ENCODE data around the gene BCL6. TPM values are rescaled to one million over a fixed set of nuclear protein-coding genes. Genes with fewer than 3 reads are reported as not detected.
A peak's percentile ranks its signal among the peaks of the same experiment; 100 is the strongest.

BCL6 gene
- 5.5 and 6.2 TPM in 2 replicates for total RNA-seq (2014; rRNA removed; shearing (Covaris generic); ENCODE audit: low replicate concordance)

DNA sequence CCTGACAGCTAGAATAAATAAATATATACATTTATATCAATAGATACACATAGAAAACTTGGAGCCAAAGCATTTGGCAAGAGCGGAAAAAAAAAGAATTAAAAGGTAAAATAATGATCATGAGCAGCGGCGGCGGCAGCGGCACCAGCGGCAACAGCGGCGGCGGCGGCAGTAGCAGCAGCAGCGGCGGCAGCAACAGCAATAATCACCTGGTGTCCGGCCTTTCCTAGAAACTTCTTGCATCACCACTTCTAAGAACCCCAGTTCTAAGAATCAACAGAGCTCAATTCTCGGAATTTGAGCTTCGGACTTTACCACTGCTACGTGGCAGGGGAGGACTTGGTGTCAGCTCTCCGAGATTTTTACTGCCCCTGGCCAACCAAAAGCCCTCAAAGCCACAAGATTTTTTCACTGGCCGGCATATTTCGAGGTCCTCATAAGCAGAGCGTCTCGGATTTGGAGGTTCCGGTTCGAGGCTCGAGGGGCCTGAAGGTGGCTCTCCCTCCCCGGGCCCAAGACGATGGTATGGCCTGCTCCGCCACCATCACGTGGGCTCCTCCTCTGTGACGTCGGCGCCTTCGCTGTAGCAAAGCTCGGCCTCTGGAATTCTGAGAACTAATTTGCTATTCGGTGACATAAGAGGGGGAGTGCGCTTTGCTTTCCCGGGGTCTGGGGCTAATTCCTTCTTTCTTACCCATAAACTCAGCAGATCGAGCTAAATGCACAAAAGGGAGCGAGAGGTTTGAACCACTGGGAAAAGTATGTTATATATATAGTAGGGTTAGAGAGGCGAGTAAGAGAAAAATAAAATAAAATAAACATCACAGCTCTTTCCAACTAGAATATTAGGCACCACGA, at the start of gene BCL6:
BCL6 (minus strand) TSS at position 268 of the 858 bp plus-strand sequence. CDS start 11,775 bp downstream, outside the sequence.
- H3K27me3 ChIP-seq = no peaks in the 10 kb centered on the region
- peak; percentile 90 for DNase-seq
- H3K9me3 ChIP-seq = no peaks in the 10 kb centered on the region
- no peaks in the 10 kb centered on the region for H3K36me3 ChIP-seq
- H3K4me3 ChIP-seq = peak within 1 kb of the TSS; percentile 66

DNA sequence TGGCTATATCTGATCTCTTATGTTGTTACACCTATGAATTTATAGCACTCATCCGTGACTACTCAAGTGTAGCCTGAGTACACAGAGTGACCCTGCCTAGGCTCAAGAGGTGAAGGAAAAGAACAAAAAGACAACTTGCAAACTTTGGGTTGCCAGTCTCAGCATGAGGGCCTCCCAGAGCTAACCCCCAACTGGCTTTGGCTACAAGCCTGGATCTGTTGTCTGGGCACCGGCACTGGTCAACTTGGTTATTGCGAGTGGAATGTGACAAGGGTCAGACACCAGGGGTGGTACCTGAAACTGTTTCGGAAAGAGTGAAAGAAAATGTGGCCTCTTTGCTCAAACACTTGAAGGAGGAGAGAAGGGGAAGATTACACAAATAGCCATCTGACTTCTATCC, 49.5 kb upstream of the BCL6 start:
- Histone ChIP-seq H3K27me3 (peaks cover 3% of the 10 kb centered on the region; the same call in 1 of the 2 replicates), H3K9me3 (no peaks in the 10 kb centered on the region), H3K36me3 (no peaks in the 10 kb centered on the region), H3K4me3 (no peak overlapping the region)
- no peak for DNase-seq

DNA sequence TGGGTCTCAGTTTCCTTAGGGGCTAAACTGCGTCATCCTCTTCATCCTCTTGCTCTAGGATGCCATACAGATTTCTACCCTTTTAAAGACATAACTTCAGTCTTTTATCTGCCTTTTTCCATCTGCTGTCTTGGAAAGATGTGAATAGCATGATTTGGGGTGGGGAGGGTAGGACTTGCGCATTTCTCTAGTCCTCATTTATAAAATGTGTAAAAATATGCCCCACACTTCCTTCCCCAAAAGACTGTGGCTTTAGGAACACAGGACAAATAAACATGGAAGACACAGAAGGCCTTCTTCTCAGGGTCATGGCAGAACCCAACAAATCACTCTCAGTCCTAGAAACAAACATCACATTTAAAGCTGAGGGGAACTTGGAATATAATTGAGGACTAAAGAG, 48.4 kb upstream of the BCL6 start:
- no peaks in the 10 kb centered on the region for H3K36me3 ChIP-seq
- DNase-seq = no peak
- H3K9me3 ChIP-seq = no peaks in the 10 kb centered on the region

DNA sequence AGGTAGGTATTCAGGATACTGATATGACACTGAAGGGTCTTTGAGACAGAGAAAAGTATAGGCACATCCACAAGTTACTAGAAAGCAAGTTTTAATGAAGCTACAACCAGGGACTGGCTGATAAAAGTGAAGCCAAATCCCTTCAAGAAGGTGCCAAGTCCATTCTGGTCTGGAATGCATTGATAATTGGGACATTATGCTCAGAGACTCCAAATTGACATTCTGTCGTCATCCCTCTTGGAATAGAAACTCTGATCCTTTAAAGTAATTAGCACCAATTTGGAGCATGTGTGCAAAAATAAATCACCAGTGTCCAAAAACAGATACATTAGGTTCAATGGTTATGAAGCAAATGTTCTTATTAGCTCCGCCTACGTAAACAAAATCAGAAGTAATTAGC, 47.3 kb upstream of the BCL6 start:
- peaks cover 3% of the 10 kb centered on the region; the same call in 1 of the 2 replicates for H3K27me3 ChIP-seq
- H3K9me3 ChIP-seq = no peaks in the 10 kb centered on the region
- DNase-seq = no peak
- H3K4me3 ChIP-seq = no peak overlapping the region
- H3K36me3 ChIP-seq = no peaks in the 10 kb centered on the region

More for the DNA sequence above, 48.4 kb upstream of the BCL6 start:
- peaks cover 3% of the 10 kb centered on the region; the same call in 1 of the 2 replicates for H3K27me3 ChIP-seq
- no peak overlapping the region for H3K4me3 ChIP-seq

DNA sequence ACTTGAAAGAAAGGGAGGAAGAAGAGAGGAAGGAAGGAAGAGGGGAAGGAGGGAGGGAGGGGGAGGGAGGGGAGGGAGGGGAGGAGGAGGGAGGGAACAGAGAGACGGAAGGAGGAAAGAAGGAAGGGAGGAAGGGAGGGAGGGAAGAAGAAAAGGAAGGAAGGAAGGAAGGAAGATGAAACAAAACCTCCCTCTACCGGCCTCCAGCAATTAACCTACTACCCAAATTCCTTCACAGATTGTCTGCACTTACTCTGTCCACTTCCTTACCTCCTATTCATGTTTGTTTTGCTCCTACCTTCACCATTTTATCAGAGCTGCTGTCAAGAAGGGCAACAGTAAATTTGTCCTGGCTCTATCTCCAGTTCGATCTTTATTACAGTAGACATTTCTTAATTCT, 44.6 kb upstream of the BCL6 start:
- no peaks in the 10 kb centered on the region for H3K9me3 ChIP-seq

DNA sequence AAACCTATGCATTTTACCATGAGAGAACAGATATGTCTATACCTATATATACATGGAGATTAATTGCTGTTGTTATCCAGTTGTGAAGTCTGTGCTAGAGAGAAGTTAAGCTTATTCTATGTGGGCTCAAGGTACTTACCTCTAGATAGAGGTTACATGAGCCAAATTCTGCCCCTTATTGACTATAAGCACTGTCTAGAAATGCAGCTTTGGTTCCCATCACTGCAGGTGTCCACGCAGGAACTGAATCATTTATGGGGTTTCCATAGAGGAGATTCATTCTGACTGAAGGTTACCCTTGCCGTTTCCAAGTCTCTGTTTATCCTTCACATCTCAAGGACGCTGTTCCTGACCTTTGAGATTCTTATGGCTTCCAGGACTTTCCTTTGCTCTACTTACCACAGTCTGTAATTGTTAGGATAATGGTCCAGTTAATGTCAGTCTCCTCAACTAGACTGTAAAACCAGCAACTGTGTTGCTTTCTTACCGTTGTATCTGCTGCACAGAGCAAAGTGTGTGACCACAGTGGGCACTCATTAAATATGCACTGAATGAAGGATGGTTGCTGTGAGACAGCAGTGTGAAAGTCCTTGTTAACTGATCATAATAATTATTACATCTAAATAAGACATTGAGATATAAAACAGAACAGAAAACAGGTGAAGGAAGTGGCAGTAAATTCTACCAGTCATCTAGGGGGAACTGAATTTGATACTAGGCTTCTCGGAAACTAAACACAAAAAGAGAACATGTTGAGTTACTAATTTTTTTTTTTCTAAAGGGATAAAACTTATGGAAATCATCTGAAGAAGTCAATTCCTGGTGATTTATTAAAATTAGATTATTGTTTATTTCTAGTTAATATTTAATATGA, 44.0 kb upstream of the BCL6 start:
- no peak for DNase-seq
- Histone ChIP-seq H3K36me3 (no peaks in the 10 kb centered on the region), H3K4me3 (no peak overlapping the region), H3K9me3 (no peaks in the 10 kb centered on the region), H3K27me3 (peaks cover 3% of the 10 kb centered on the region; the same call in 1 of the 2 replicates)

More for the DNA sequence above, 44.6 kb upstream of the BCL6 start:
- H3K4me3 ChIP-seq = no peak overlapping the region
- no peaks in the 10 kb centered on the region for H3K36me3 ChIP-seq
- H3K27me3 ChIP-seq = peaks cover 3% of the 10 kb centered on the region; the same call in 1 of the 2 replicates
- no peak for DNase-seq

DNA sequence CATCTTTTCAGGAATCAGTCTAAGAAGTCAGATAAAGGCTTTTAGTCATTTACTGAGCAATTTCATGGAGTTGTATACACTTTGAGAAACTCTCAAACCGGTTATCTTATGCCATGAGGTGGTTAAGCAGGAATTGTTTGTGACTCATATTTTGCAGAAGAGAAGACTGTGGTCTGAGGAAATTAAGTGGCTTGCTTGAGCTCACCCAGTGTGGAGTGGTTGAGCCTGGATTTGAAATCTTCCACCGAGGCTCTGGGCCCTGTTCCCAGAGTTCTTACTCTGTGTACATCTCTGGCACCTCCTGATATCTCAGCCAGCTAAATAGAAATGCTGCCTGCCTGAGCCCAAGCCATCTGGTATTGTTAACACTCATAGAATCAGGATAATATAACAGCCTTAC, 37.8 kb upstream of the BCL6 start:
- DNase-seq = peak; percentile 96
- Histone ChIP-seq H3K9me3 (no peaks in the 10 kb centered on the region), H3K27me3 (no peaks in the 10 kb centered on the region), H3K36me3 (no peaks in the 10 kb centered on the region), H3K4me3 (no peak overlapping the region)

DNA sequence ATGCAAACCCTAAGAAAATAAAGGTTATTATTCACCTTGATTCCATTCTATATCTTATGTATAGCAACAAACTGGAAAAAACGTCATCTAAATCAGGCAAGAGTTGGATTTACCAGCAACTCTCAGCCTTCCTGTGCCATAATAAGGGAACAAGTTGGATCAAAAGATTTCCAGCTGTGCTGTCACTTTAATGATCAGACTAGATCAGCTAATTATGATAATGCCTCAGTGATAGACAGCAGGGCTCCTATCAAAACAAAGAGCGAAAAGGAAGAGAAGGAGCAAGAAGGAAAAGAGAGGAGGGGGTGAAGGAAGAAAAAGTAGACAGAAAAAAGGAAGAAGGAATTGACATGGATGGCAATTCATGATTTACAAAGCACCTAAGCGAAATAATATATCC, 36.7 kb upstream of the BCL6 start:
- Histone ChIP-seq H3K27me3 (no peaks in the 10 kb centered on the region), H3K36me3 (no peaks in the 10 kb centered on the region), H3K4me3 (no peak overlapping the region), H3K9me3 (no peaks in the 10 kb centered on the region)
- DNase-seq = no peak

DNA sequence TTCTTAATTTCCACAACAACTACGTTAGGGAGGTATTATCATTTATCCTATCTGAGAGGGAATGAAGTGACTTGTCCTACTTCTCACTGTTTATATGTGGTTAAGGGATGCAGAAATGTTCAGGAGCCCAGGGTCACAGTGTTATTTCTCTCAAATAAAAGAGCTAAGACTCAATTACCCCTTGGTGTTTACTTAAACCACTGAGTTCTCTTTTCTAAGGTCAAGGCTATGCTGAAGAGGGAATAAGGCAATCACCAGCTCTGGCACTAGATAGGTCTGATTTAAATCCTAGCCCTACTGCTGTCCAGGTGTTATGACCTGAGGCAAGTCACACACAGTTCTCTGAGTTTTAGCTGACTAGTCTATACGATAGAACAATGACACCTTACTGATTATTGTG, 35.7 kb upstream of the BCL6 start:
- no peak for DNase-seq
- H3K9me3 ChIP-seq = no peaks in the 10 kb centered on the region
- no peaks in the 10 kb centered on the region for H3K27me3 ChIP-seq

DNA sequence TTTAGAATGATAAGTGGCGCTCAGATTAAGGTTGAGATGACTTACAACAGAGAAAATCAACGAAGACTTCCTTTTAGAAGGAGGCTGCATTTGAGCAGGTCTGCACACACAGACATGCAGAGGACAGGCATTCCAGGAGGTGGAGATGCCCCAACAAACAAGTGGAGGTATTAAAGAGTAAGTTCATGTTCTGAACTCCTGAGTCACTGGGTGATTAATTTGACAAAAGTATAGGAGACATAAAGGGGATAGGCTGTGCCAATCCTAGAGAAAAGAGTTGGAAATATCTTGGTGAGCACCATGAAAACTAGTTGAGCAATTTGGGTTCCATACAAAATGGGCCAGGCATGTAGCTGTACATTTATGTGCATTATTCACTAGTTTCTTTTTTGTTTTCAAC, 33.5 kb upstream of the BCL6 start:
- no peak overlapping the region for H3K4me3 ChIP-seq
- no peaks in the 10 kb centered on the region for H3K27me3 ChIP-seq
- no peaks in the 10 kb centered on the region for H3K9me3 ChIP-seq
- no peaks in the 10 kb centered on the region for H3K36me3 ChIP-seq
- no peak for DNase-seq

More for the DNA sequence above, 35.7 kb upstream of the BCL6 start:
- no peaks in the 10 kb centered on the region for H3K36me3 ChIP-seq
- H3K4me3 ChIP-seq = no peak overlapping the region

DNA sequence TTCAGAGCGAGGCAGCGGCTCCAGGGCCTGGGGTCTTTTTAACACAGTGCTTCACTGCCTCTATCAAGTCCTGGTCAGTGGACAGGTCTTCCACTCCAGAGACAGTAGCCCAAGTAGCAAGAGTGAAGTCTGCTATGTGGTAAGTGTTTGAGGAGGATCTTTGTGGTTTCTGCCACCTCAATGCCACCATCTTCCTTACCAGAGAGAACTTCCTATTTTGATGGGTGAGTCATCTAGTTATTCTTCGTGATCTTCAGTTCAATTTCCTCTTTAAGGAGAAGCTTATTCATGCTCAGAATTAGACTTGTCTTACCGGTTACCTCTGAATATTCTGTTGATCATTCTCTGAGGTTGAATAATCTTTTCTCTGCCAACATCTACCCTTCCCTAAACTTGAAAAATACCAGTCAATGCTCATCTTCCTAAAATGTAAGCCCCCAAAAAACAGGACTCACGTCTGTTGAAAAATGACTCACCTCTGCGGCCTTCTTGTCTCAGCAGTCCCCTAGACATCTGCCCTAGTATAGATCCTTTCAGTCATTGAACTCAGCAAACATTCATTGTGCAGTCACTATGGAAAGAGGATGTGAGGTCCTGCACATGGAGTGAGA, 32.2 kb upstream of the BCL6 start:
- no peaks in the 10 kb centered on the region for H3K9me3 ChIP-seq
- no peak overlapping the region for H3K4me3 ChIP-seq
- DNase-seq = no peak
- no peaks in the 10 kb centered on the region for H3K27me3 ChIP-seq
- no peaks in the 10 kb centered on the region for H3K36me3 ChIP-seq

DNA sequence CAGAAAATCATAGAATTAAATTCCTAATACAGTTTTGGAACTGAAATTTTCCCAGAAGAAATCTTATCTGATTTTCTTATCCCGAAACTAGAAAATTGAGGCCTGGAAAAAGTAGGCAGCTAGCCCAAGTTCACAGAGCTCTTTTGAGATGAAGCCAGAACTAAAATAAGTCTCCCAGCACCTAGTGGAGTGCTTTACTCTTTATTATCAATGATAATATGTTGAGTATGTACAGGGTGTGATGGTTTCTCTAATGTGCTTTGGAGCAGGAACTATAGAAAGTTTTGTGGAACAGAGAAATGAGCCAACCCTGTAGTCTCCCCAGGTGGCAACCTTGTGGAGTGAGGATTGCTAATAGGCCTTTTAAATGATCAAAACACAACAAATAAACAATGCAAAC, 30.3 kb upstream of the BCL6 start:
- Histone ChIP-seq H3K27me3 (no peaks in the 10 kb centered on the region), H3K4me3 (no peak overlapping the region), H3K9me3 (no peaks in the 10 kb centered on the region), H3K36me3 (no peaks in the 10 kb centered on the region)
- DNase-seq = no peak

DNA sequence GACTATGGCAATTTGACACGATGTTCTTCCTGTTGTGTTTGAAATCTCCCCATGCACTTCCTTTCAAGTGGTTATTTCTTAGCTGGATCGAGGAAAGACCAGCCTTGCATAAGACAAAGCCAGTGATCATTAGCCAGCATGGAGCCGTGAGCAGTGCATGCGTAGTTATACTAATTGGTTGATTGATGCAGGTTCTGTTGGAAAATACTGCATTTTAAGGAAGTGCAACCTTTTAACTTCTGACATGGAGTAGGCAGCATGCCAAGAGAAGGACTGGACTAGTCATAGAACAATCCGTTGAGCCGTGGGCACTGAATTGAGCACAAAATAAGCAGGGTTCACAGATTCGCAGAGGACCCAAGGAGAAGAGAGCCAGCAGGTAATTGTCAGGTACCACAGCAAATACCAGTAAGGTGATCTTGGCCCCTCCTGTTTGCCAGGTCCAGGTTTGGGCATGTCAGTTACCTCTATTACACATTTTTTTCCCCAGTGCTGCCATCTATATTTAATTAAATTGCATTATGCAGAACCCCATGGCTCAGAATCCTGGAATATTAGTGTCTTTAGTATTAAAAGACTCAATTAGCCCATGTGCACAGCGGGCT, 29.0 kb upstream of the BCL6 start:
- Histone ChIP-seq H3K27me3 (no peaks in the 10 kb centered on the region), H3K36me3 (no peaks in the 10 kb centered on the region), H3K4me3 (no peak overlapping the region), H3K9me3 (no peaks in the 10 kb centered on the region)
- no peak for DNase-seq

DNA sequence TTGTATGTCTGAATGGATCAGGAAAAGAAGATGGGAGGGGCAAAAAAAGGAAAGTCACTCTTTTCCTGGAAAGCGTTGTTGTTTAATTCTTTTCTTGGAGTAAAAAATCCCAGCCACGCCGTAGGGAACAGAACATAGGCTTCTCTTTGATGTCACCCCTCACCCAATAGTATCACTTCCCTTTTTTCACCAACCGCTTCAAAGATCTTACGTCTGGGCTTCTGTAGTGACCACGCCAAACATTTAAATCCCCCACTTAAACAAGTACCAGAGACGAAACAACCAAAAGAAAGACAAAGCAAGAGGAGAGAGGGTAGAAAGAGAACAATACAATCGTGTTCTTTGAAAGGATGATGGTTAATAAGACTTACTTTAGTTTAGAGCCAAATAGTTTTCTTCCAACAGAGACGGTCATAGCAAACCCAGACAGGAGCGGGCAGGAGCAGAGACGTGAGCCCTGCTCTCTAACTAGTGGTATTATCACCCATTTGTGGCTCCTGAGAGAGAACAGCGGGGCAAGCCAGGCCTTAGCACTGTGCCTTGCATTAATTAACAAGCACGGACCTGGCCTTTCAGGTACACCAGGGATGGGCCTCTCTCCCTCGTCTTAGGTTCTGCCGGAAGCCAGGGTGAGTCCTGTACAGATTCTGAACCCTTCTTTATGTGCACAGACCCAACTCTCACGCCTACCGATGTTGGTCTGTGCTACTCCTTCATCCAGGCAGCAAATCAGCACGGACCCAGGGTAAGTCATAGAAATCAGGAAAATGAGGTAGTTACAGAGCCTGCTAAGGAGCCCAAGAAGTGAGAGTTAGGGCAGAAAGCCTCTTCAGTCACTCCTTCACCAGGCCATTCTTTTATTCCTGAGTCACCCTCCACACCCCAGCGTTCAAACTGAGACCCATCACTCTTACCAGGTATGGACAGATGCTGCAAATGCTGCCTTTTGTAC, 28.2 kb upstream of the BCL6 start:
- no peak for DNase-seq
- H3K4me3 ChIP-seq = no peak overlapping the region
- H3K36me3 ChIP-seq = no peaks in the 10 kb centered on the region
- no peaks in the 10 kb centered on the region for H3K27me3 ChIP-seq
- H3K9me3 ChIP-seq = no peaks in the 10 kb centered on the region

DNA sequence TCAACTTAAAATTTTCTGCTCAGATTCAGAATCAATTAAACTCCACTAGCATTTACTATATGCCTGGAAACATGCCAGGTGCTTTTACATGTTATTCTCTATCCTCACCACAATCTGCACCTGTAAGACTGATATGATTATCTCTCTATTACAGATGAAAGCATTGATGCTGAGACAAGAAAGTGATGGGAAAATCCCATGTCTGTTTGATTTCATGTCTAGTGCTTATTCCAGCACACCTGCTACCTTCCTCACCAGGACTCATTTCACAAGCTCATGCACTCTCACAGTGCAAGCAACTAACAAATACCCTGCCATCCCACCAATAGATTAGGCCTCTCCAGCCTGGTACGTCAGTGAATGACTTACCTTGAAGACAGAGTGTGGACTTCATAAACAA, 25.0 kb upstream of the BCL6 start:
- no peak for DNase-seq
- no peaks in the 10 kb centered on the region for H3K9me3 ChIP-seq
- no peak overlapping the region for H3K4me3 ChIP-seq
- no peaks in the 10 kb centered on the region for H3K27me3 ChIP-seq
- H3K36me3 ChIP-seq = no peaks in the 10 kb centered on the region

DNA sequence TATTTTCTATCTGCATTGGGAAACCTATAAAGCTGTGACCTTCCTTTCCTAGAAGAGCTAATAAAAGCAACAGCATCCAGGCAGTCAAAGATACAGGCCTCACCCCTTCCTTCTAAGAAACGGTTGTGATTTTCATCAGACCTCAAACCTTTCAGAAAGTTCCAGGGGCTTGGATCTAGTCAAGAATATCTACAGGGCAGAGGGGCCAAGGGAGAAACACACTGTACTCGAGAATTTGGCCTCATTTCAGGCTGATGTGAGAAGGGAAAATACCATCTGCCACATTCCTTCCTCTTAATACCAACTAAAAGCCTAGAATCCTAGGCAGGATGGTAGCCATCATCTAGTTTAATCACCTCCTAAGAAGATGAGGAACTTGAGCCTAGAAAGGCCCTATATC, 24.5 kb upstream of the BCL6 start:
- H3K4me3 ChIP-seq = no peak overlapping the region
- no peaks in the 10 kb centered on the region for H3K9me3 ChIP-seq
- DNase-seq = no peak

More for the DNA sequence above, 24.5 kb upstream of the BCL6 start:
- Histone ChIP-seq H3K36me3 (no peaks in the 10 kb centered on the region), H3K27me3 (no peaks in the 10 kb centered on the region)

Measured in MG63 (cell line).